Hematopoietic multipotent progenitor cell treated with erythropoietin and hydrocortisone succinate and interleukin-3 and kit ligand, for 8 days (in vitro differentiated cells): ENCODE results near the gene UVSSA.
"Not testable (repeated sequence)": the region's sequence is repeated elsewhere in the genome, so short reads cannot be mapped to it uniquely, and the experiment has no call there.

ENCODE experiments used
- DNase-seq: peaks from one replicate; pipeline ENCODE4 v3.0.0-alpha.2; 2015

UVSSA gene

GRCh38 chr4:1316537-1317168 is 30.4 kb upstream of the UVSSA start:
- no peak for DNase-seq

- DNase-seq: no peak
These were observed 29.6 kb upstream of the UVSSA start for GRCh38 chr4:1317177-1318045.

GRCh38 chr4:1318046-1318375 is 29.0 kb upstream of the UVSSA start:
- no peak for DNase-seq

GRCh38 chr4:1318488-1319213 is 28.4 kb upstream of the UVSSA start:
- DNase-seq: no peak

- no peak for DNase-seq
These were observed 25.5 kb upstream of the UVSSA start for GRCh38 chr4:1321486-1321885.

GRCh38 chr4:1321946-1322650 is 24.9 kb upstream of the UVSSA start:
- no peak for DNase-seq

- no peak for DNase-seq
These were observed 23.8 kb upstream of the UVSSA start for GRCh38 chr4:1323280-1323634.

- DNase-seq: no peak
These were observed 23.2 kb upstream of the UVSSA start for GRCh38 chr4:1323635-1324442.

- not testable (repeated sequence) for DNase-seq
These were observed 22.4 kb upstream of the UVSSA start for GRCh38 chr4:1324443-1325175.

- DNase-seq: no peak
These were observed 21.9 kb upstream of the UVSSA start for GRCh38 chr4:1325176-1325480.

GRCh38 chr4:1325681-1326635 is 21.1 kb upstream of the UVSSA start:
- no peak for DNase-seq

- DNase-seq: no peak
These were observed 20.1 kb upstream of the UVSSA start for GRCh38 chr4:1326751-1327525.

- DNase-seq: no peak
These were observed 19.3 kb upstream of the UVSSA start for GRCh38 chr4:1327526-1328266.

GRCh38 chr4:1328267-1329155 is 18.5 kb upstream of the UVSSA start:
- no peak for DNase-seq

GRCh38 chr4:1329408-1330371 is 17.3 kb upstream of the UVSSA start:
- no peak for DNase-seq

GRCh38 chr4:1330761-1331590 is 16.0 kb upstream of the UVSSA start:
- no peak for DNase-seq
